Colon (tissue), 2 donors: ENCODE measurements around the gene PSAP.

Experiments used
- FAIRE-seq: peaks from 2 replicates; lab custom pipeline; 2012; peaks lifted over from hg19 to GRCh38; lab: Jason Lieb, UNC
- donor health status: control.
- donor health status: control.

PSAP gene

GRCh38 chr10:71825217-71825616, 25.8 kb downstream of the PSAP start:
- no peak for FAIRE-seq

- no peak for FAIRE-seq
These were observed 26.7 kb downstream of the PSAP start for GRCh38 chr10:71824333-71824732.

GRCh38 chr10:71823356-71823755, 27.7 kb downstream of the PSAP start:
- no peak for FAIRE-seq

GRCh38 chr10:71821909-71822763, 28.9 kb downstream of the PSAP start:
- no peak for FAIRE-seq

GRCh38 chr10:71820966-71821365, 30.1 kb downstream of the PSAP start:
- no peak for FAIRE-seq

GRCh38 chr10:71819985-71820384, 31.1 kb downstream of the PSAP start:
- FAIRE-seq: no peak

- no peak for FAIRE-seq
These were observed 31.6 kb downstream of the PSAP start for GRCh38 chr10:71819441-71819861.

GRCh38 chr10:71818674-71819260, 32.3 kb downstream of the PSAP start:
- FAIRE-seq: no peak

GRCh38 chr10:71817831-71818655, 33.0 kb downstream of the PSAP start:
- no peak for FAIRE-seq

GRCh38 chr10:71816936-71817618, 34.0 kb downstream of the PSAP start:
- no peak for FAIRE-seq

GRCh38 chr10:71816421-71816851, 34.6 kb downstream of the PSAP start:
- no peak for FAIRE-seq

GRCh38 chr10:71815515-71816130, 35.4 kb downstream of the PSAP start:
- no peak for FAIRE-seq

- FAIRE-seq: no peak
These were observed 36.1 kb downstream of the PSAP start for GRCh38 chr10:71814922-71815411.

- no peak for FAIRE-seq
These were observed 38.0 kb downstream of the PSAP start for GRCh38 chr10:71812913-71813590.

GRCh38 chr10:71812016-71812912, 38.8 kb downstream of the PSAP start:
- FAIRE-seq: no peak

GRCh38 chr10:71811351-71811750, 39.7 kb downstream of the PSAP start:
- no peak for FAIRE-seq

GRCh38 chr10:71810048-71810750, 40.9 kb downstream of the PSAP start:
- FAIRE-seq: no peak

GRCh38 chr10:71809628-71810027, 41.4 kb downstream of the PSAP start:
- no peak for FAIRE-seq
